Aorta (tissue), 5 donors: Measurements from ENCODE around the gene LINGO3. TPM values are rescaled to one million over a fixed set of nuclear protein-coding genes. Genes with fewer than 3 reads are reported as not detected.

Source experiments
- ATAC-seq: fragments of 200-7000 bp; cut with Tn5 transposase; one replicate; pipeline ENCODE4 v1.9.1; 2022; ENCODE audit warnings: moderate library complexity; ENCODE audit not compliant: low FRiP score
- DNase-seq, 2 donors: peaks; one replicate each; pipeline ENCODE4 v3.0.0-alpha.2; 2020
- H3K27ac ChIP-seq, 2 donors: one replicate each; pipeline ENCODE4 v1.5.1; 2013; ENCODE audit warnings: low read length in 2 of 2, mild to moderate bottlenecking in 2 of 2, moderate library complexity in 2 of 2, control low read depth in 1 of 2, inconsistent platforms in 1 of 2, low read depth in 1 of 2
- H3K27me3 ChIP-seq, 2 donors: one replicate each; pipeline ENCODE4 v1.6.1; 2013; ENCODE audit warnings: control low read depth in 1 of 2, low read length in 1 of 2, mild to moderate bottlenecking in 1 of 2, moderate library complexity in 1 of 2; ENCODE audit not compliant: insufficient read depth in 2 of 2, control insufficient read depth in 1 of 2
- H3K36me3 ChIP-seq, 2 donors: one replicate each; pipeline ENCODE4 v1.6.1; 2013; ENCODE audit warnings: control low read depth in 1 of 2, low read length in 1 of 2, mild to moderate bottlenecking in 1 of 2; ENCODE audit not compliant: insufficient read depth in 2 of 2, control insufficient read depth in 1 of 2
- H3K4me1 ChIP-seq, 2 donors: one replicate each; pipeline ENCODE4 v1.6.1; 2013; ENCODE audit warnings: low read length in 2 of 2, control low read depth in 1 of 2, mild to moderate bottlenecking in 1 of 2, moderate library complexity in 1 of 2; ENCODE audit not compliant: insufficient read depth in 2 of 2, control insufficient read depth in 1 of 2
- H3K4me3 ChIP-seq, 2 donors: one replicate each; pipeline ENCODE4 v1.5.1; 2013; ENCODE audit warnings: low read length in 2 of 2, control low read depth in 1 of 2, mild to moderate bottlenecking in 1 of 2
- H3K9me3 ChIP-seq: one replicate; pipeline ENCODE4 v1.6.1; 2013; ENCODE audit warnings: mild to moderate bottlenecking, low read length; ENCODE audit not compliant: control insufficient read depth
- WGBS, 2 donors: extraction: QIAGEN DNeasy Blood & Tissue Kit; methylation state at CpG; one replicate each; pipeline ENCODE4 v1.1.7; 2013; 5-methylcytosine and 5-hydroxymethylcytosine counted together
- intact Hi-C, 2 donors: fragments of 100-400 bp; cut with DNase I; formaldehyde crosslinking; loops; one replicate each; pipeline versions ENCODE4 v1.14.2 to v1.15.0; 2022
- long read RNA-seq, 2 donors: library from polyadenylated mRNA; unstranded; transcript quantifications; one replicate each; pipeline ENCODE4 v2.0.0, GENCODE V29; 2020 to 2021
- polyA plus RNA-seq, 2 donors: library from polyadenylated mRNA; stranded (reverse); fragments of 200-250 nt; gene quantifications; one replicate each; pipeline ENCODE4 v1.2.3, GENCODE V29; 2013
- total RNA-seq, 2 donors: library from RNA; stranded (reverse); fragmentation: NEBNext Ultra II Directional; extraction: Animal tissue kit (Norgen Biotek cat#: 25700); gene quantifications; one replicate each; pipeline ENCODE4 v1.2.1, GENCODE V29; 2021
- donor health status: healthy with polysubstance abuse.
- donor health status: Bipolar disorder and iron deficiency.
- donor health status: DM: no; HTN: no; CAD: no.
- donor health status: DM: no; HTN: no; CAD: no.
- donor health status: DM: yes; HTN: yes; CAD: no.

LINGO3 gene, protein sequence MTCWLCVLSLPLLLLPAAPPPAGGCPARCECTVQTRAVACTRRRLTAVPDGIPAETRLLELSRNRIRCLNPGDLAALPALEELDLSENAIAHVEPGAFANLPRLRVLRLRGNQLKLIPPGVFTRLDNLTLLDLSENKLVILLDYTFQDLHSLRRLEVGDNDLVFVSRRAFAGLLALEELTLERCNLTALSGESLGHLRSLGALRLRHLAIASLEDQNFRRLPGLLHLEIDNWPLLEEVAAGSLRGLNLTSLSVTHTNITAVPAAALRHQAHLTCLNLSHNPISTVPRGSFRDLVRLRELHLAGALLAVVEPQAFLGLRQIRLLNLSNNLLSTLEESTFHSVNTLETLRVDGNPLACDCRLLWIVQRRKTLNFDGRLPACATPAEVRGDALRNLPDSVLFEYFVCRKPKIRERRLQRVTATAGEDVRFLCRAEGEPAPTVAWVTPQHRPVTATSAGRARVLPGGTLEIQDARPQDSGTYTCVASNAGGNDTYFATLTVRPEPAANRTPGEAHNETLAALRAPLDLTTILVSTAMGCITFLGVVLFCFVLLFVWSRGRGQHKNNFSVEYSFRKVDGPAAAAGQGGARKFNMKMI
- total RNA-seq, result not detected
- polyA plus RNA-seq, result under 1 TPM in 1 of 2 donors, not detected in 1; 0.08 TPM
- long read RNA-seq, donor 1, result 0 reads
- long read RNA-seq, donor 2, result 0 reads

DNA sequence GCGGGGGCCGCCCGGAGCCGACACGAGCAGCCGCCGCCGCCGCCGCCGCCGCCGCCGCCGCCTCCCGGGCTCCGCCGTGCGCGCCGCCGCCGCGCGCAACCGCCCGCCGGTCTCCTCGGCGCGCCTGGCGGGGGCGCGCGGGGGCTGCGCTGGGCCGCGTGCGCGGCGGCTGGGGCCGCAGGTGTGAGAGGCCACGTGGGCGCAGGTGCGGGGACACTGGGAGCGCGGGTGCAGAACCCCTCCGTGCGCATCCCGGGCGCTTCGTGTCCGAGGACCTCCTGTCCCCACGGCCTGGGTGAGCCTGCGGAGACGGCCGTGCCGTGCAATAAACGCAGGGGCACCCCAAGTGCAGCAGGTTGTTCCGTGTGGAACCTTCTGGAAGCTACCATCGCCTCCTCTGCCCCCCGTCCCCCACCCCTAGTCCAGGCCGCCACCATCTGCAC, at the start of gene LINGO3:
LINGO3 (minus strand) TSS at position 41 of the 443 bp plus-strand sequence. CDS start 16,378 bp downstream, outside the sequence.
- 5 to 10% methylated on average over 24 to 63 of the region's 63 CpGs for WGBS, 2 donors
- ATAC-seq (no peak), DNase-seq (no peak)
- Histone ChIP-seq H3K36me3 (no peaks in the 10 kb centered on the region), H3K4me1 (no peaks in the 10 kb centered on the region), H3K4me3 (peak within 1 kb of the TSS in 1 of 2 donors; percentile 29), H3K9me3 (no peaks in the 10 kb centered on the region), H3K27me3 (no peaks in the 10 kb centered on the region), H3K27ac (no peak within 1 kb of the TSS)
- intact Hi-C loops, result no loop called here

- WGBS, 2 donors, result 81 to 83% methylated on average over 21 of the region's 21 CpGs
- DNase-seq, result no peak
- intact Hi-C loops, result no loop called here
These were observed 48.2 kb upstream of the LINGO3 start for GRCh38 chr19:2356036-2356646.

DNA sequence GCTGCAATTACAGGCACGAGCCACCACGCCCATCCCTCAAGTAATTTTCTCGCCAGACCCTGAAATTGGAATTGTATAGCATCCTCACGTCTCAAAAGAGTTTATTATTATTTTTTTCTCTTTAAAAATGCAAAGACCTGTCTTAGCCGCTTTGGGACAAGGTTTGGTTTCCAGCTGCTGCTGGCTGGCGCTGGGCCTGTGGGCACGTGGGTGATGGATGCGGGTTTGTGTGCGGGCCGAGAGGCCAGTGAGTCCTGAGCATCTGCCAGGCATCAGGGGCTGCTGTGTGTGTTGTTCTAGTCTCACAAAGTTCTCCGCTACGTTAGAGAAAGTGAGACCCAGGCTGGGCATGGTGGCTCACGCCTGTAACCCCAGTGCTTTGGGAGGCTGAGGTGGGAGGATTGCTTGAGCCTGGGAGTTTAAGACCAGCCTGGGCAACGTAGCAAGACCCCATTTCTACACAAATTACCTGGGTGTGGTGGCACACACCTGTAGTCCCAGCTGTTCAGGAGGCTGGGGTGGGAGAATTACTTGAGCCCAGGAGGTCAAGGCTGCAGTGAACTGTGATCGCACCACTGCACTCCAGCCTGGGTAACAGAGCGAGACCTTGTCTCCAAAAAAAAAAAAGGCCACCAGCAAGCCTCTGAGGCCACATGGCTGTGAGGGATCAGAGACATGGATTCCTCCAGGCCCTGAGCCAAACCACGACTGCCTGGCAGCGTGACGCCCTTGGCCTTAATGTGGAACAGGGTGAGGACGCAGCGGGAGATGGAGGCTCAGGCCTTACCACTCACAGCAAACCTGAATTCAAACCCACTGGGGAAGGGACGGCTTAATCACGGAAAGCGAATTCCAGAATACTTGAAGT, 47.4 kb upstream of the LINGO3 start:
- DNase-seq, result no peak
- Histone ChIP-seq H3K27me3 (no peaks in the 10 kb centered on the region), H3K4me1 (no peaks in the 10 kb centered on the region), H3K9me3 (no peaks in the 10 kb centered on the region), H3K4me3 (no peak overlapping the region), H3K27ac (no peak overlapping the region), H3K36me3 (no peaks in the 10 kb centered on the region)
- no peak for ATAC-seq
- intact Hi-C loops, result no loop called here
- WGBS, 2 donors, result 88 to 91% methylated on average over 24 of the region's 24 CpGs

More at GRCh38 chr19:2356036-2356646, 48.2 kb upstream of the LINGO3 start:
- Histone ChIP-seq H3K4me1 (no peaks in the 10 kb centered on the region), H3K36me3 (no peaks in the 10 kb centered on the region), H3K27ac (no peak overlapping the region), H3K4me3 (no peak overlapping the region), H3K9me3 (no peaks in the 10 kb centered on the region), H3K27me3 (no peaks in the 10 kb centered on the region)
- no peak for ATAC-seq

GRCh38 chr19:2354670-2355069, 46.7 kb upstream of the LINGO3 start:
- intact Hi-C loops, result no loop called here
- H3K9me3 ChIP-seq, result no peaks in the 10 kb centered on the region
- H3K4me1 ChIP-seq, result no peaks in the 10 kb centered on the region
- H3K27ac ChIP-seq, result no peak overlapping the region
- WGBS, 2 donors, result 82 to 87% methylated on average over 17 of the region's 17 CpGs
- DNase-seq, result no peak
- no peak overlapping the region for H3K4me3 ChIP-seq
- no peaks in the 10 kb centered on the region for H3K36me3 ChIP-seq
- no peaks in the 10 kb centered on the region for H3K27me3 ChIP-seq
- no peak for ATAC-seq

DNA sequence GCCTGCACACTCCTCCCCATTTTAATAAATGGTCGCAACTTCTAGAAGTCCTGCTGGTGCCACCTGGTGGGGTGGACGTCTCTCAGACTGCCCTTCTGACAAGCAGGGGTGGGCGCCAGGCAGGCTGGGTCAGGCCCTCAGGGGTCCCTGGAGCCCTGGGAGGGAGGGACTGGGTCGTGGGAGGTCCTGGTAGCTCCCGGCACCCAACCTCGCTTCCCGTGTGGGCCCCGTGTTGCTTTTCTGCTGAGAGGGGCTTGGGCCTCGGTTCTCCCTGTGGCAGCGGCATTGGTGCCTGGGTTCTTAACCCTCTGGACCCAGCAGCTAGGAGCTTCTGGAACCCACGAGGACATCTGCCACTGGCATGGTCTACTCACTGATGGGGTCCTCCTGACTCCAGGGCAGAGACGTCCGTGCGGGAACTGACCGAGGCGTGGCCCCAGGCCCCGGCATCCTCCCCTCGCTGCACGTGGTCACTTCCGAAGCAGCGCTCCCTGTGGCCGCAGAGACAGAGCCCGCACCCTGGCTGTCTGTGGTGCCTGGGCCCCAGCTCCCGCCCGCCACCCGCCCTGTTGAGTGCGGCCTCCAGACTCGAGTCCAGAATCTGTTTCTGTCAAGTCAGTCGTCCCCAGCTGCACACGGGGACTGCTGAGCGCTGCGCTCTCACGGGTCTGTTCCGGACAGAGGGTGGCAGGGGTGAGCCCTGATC, 46.1 kb upstream of the LINGO3 start:
- no peak overlapping the region for H3K27ac ChIP-seq
- DNase-seq, result no peak
- H3K27me3 ChIP-seq, result no peaks in the 10 kb centered on the region
- no peaks in the 10 kb centered on the region for H3K36me3 ChIP-seq
- intact Hi-C loops, result no loop called here
- ATAC-seq, result no peak
- 89% methylated on average over 34 of the region's 34 CpGs for WGBS, 2 donors
- H3K4me1 ChIP-seq, result no peaks in the 10 kb centered on the region
- H3K4me3 ChIP-seq, result no peak overlapping the region
- H3K9me3 ChIP-seq, result no peaks in the 10 kb centered on the region

DNA sequence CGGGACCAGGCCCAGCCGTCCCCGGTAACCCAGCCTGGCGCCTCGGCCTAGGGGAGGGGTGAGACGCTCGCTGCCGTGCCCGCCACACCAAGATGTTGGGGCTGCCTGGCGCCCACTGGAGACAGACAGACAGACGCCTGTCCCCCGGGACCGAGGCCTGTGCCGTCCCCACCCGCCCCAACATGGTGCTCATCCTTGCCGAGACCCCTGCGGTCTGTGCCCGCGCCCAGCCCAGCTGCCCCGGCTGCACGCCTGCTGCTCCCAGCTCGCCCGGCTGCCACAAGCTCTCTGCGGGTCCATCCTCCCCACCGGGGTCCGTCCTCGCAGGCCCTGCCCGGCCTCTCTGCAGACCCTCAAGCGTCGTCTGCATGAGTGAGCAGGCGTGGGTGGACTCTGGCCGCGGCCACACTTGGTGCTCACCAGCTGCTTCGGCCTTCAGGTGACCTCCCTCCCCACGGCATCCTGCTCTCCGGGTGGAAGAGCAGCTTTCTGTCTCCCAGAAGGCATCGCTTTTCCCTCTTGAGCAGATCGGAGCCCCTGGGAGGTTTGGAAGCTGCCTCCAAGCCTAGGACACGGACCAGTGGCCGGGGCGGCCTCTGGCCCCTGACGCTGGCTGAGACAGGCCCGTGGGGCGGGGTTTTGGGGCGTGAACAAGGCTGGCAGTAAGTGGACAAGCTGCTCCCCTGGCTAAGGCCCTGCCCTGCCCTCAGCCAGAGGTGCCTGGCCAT, 45.4 kb upstream of the LINGO3 start:
- ATAC-seq (no peak), DNase-seq (peak in 1 of 2 donors; percentile 46)
- no peak overlapping the region for H3K4me3 ChIP-seq
- no peaks in the 10 kb centered on the region for H3K9me3 ChIP-seq
- H3K27me3 ChIP-seq, result no peaks in the 10 kb centered on the region
- H3K27ac ChIP-seq, result no peak overlapping the region
- 89 to 90% methylated on average over 37 to 45 of the region's 45 CpGs for WGBS, 2 donors
- no peaks in the 10 kb centered on the region for H3K36me3 ChIP-seq
- H3K4me1 ChIP-seq, result no peaks in the 10 kb centered on the region
- intact Hi-C loops, result no loop called here

- ATAC-seq (peak; percentile 7), DNase-seq (no peak)
- Histone ChIP-seq H3K4me3 (no peak overlapping the region), H3K4me1 (no peaks in the 10 kb centered on the region), H3K27me3 (no peaks in the 10 kb centered on the region), H3K9me3 (no peaks in the 10 kb centered on the region), H3K36me3 (no peaks in the 10 kb centered on the region), H3K27ac (no peak overlapping the region)
- intact Hi-C loops, result no loop called here
- 89 to 92% methylated on average over 24 of the region's 24 CpGs for WGBS, 2 donors
These were observed 44.2 kb upstream of the LINGO3 start for GRCh38 chr19:2352121-2352520.
